Panc1 (cell line): ENCODE data around the gene DAO. TPM values are rescaled to one million over a fixed set of nuclear protein-coding genes. Genes with fewer than 3 reads are reported as not detected.

Source experiments
- ATAC-seq: fragments of 200-7000 bp; cut with Tn5 transposase; 2 replicates; pipeline ENCODE4 v1.9.1; 2020; ENCODE audit warnings: mild to moderate bottlenecking, moderate library complexity
- BruUV-seq: library from RNA; stranded (reverse); fragments of 400-500 nt; replicated peaks from 2 replicates; lab custom pipeline; 2021; lab: Mats Ljungman, UMichigan
- CTCF ChIA-PET: fragments of 300-600 bp; sonication (Branson Sonifier 250); formaldehyde crosslinking; loops from one replicate; lab custom pipeline; 2022; ENCODE audit warnings: antibody characterized with exemption; lab: Charles Lee
- POLR2A ChIA-PET: fragments of 300-600 bp; sonication (Branson Sonifier 250); formaldehyde crosslinking; loops from one replicate; lab custom pipeline; 2022; ENCODE audit warnings: antibody characterized with exemption; lab: Charles Lee
- DNase-seq: peaks from one replicate; pipeline ENCODE4 v3.0.0-alpha.2; 2010; ENCODE audit warnings: low read depth, low spot score
- H3K27ac ChIP-seq: 2 replicates; pipeline ENCODE4 v1.5.1; 2011; ENCODE audit warnings: mild to moderate bottlenecking, low read length, inconsistent platforms
- H3K27me3 ChIP-seq: fragments of 200-500 bp; sonication (Bioruptor generic); 2 replicates; pipeline ENCODE4 v1.6.0; 2014; ENCODE audit warnings: low read length, inconsistent platforms; ENCODE audit not compliant: control insufficient read depth, insufficient read depth
- H3K36me3 ChIP-seq: fragments of 200-500 bp; sonication (Bioruptor generic); 2 replicates; pipeline ENCODE4 v1.5.1; 2014; ENCODE audit warnings: inconsistent platforms, mild to moderate bottlenecking, low read length, moderate library complexity; ENCODE audit not compliant: control insufficient read depth, insufficient read depth
- H3K4me1 ChIP-seq: 2 replicates; pipeline ENCODE4 v1.5.1; 2011; ENCODE audit warnings: inconsistent platforms, mild to moderate bottlenecking, low read length, moderate library complexity; ENCODE audit not compliant: control insufficient read depth, insufficient read depth
- H3K4me3 ChIP-seq, 2 experiments: 2 replicates each; pipeline ENCODE4 v1.5.1; 2011 to 2012; ENCODE audit warnings: low read depth in 2 of 2, low read length in 2 of 2, mild to moderate bottlenecking in 2 of 2, inconsistent platforms in 1 of 2, moderate library complexity in 1 of 2
- H3K9me3 ChIP-seq: fragments of 200-500 bp; sonication (Bioruptor generic); 2 replicates; pipeline ENCODE4 v1.5.1; 2014; ENCODE audit warnings: low read depth, mild to moderate bottlenecking, inconsistent platforms, low read length, moderate library complexity; ENCODE audit not compliant: control insufficient read depth, insufficient read depth
- CTCF ChIP-seq: fragments of 450-650 bp; IDR thresholded peaks from 2 replicates; pipeline ENCODE4 v1.5.1; 2017; ENCODE audit warnings: mild to moderate bottlenecking
- POLR2AphosphoS5 ChIP-seq: IDR thresholded peaks from 2 replicates; pipeline ENCODE4 v1.6.1; 2012; ENCODE audit warnings: mild to moderate bottlenecking, low read depth, low read length, moderate library complexity
- REST ChIP-seq, 2 experiments: IDR thresholded peaks; 2 replicates each; pipeline ENCODE4 v1.6.1; 2011 to 2012; ENCODE audit warnings: low read depth in 2 of 2, control low read depth in 1 of 2, low read length in 1 of 2, mild to moderate bottlenecking in 1 of 2, moderate library complexity in 1 of 2; ENCODE audit not compliant: insufficient read depth in 1 of 2
- SIN3A ChIP-seq: IDR thresholded peaks from 2 replicates; pipeline ENCODE4 v1.6.1; 2012; ENCODE audit warnings: low read depth, mild to moderate bottlenecking, low read length, moderate library complexity, borderline replicate concordance; ENCODE audit not compliant: insufficient read depth
- TCF7L2 ChIP-seq: IDR thresholded peaks from 2 replicates; pipeline ENCODE4 v1.6.1; 2011; ENCODE audit warnings: mild to moderate bottlenecking, low read depth, low read length, inconsistent platforms
- in situ Hi-C: cut with HindIII; loops from 2 replicates; pipeline ENCODE4 v1.10.0; 2016; ENCODE audit warnings: low sequenced_read_pairs, low pct_unique_long_range_greater_than_20kb
- intact Hi-C: fragments of 100-400 bp; cut with micrococcal nuclease; formaldehyde crosslinking; loops from one replicate; pipeline ENCODE4 v1.10.0; 2022; ENCODE audit not compliant: unreplicated experiment
- total RNA-seq: library from RNA; stranded (reverse); gene quantifications from one replicate; pipeline ENCODE4 v1.2.1, GENCODE V29; 2021; ENCODE audit not compliant: unreplicated experiment

The DAO gene
- total RNA-seq, 1 experiment from 2014 or later: not detected

- BruUV-seq: no TSS peak
Measured at GRCh38 chr12:108876550-108876949, 3.3 kb upstream of the DAO start.

GRCh38 chr12:108881953-108882352, 2.1 kb downstream of the DAO start:
- Histone ChIP-seq H3K4me3 (no peak overlapping the region), H3K9me3 (no peaks in the 10 kb centered on the region), H3K4me1 (no peaks in the 10 kb centered on the region), H3K27me3 (no peaks in the 10 kb centered on the region), H3K36me3 (no peaks in the 10 kb centered on the region), H3K27ac (no peak overlapping the region)
- in situ Hi-C loops: no loop called here
- DNase-seq: no peak
- intact Hi-C loops: loop anchor here (10.0 kb wide), 1 partner anchor 203 kb away; no protein-coding TSS in a partner anchor
- ATAC-seq: no peak
- no TSS peak for BruUV-seq
- TF ChIP-seq TCF7L2 (no peak), CTCF (no peak), REST (IDR thresholded peaks at IDR 0.05; ENCODE audit: insufficient read depth in 1 of 2, low read depth in 2 of 2, low read length in 1 of 2) (no peak), POLR2AphosphoS5 (no peak), SIN3A (no peak)
- CTCF ChIA-PET: no interaction called here
- POLR2A ChIA-PET: no interaction called here

More at GRCh38 chr12:108876550-108876949, 3.3 kb upstream of the DAO start:
- ATAC-seq: no peak
- H3K9me3 ChIP-seq: no peaks in the 10 kb centered on the region
- no peaks in the 10 kb centered on the region for H3K36me3 ChIP-seq
- TF ChIP-seq SIN3A (no peak), CTCF (no peak), REST (IDR thresholded peaks at IDR 0.05; ENCODE audit: insufficient read depth in 1 of 2, low read depth in 2 of 2, low read length in 1 of 2) (no peak), POLR2AphosphoS5 (no peak), TCF7L2 (no peak)
- no peak for DNase-seq
- CTCF ChIA-PET: no interaction called here
- H3K27ac ChIP-seq: no peak overlapping the region
- POLR2A ChIA-PET: no interaction called here
- no peak overlapping the region for H3K4me3 ChIP-seq
- H3K4me1 ChIP-seq: no peaks in the 10 kb centered on the region
- in situ Hi-C loops: no loop called here
- intact Hi-C loops: no loop called here
- no peaks in the 10 kb centered on the region for H3K27me3 ChIP-seq
